Stimulated activated CD4-positive, alpha-beta T cell treated with anti-CD3 and anti-CD28 coated beads, Interleukin-15, amount 100 ng/mL, for 48 hours (primary cell): Measurements from ENCODE around the gene CAMTA2.
"Not testable (repeated sequence)": the region's sequence is repeated elsewhere in the genome, so short reads cannot be mapped to it uniquely, and the experiment has no call there.

Source experiments
- DNase-seq, 2 donors: peaks; one replicate each; pipeline ENCODE4 v3.0.0-alpha.2; 2020; ENCODE audit warnings: low read depth in 2 of 2

CAMTA2 gene

GRCh38 chr17:4931963-4932362 is 55.5 kb downstream of the CAMTA2 start, which contains the start of gene GP1BA:
TSS of gene GP1BA (plus strand) at chr17:4932277. CDS start at chr17:4932605, 328 bp downstream.
- DNase-seq, result no peak

GRCh38 chr17:4928881-4929280 is 58.6 kb downstream of the CAMTA2 start:
- DNase-seq, result no peak

- DNase-seq, result not testable (repeated sequence)
Measured at GRCh38 chr17:4926577-4927335, 60.7 kb downstream of the CAMTA2 start.

GRCh38 chr17:4921320-4921719 is 66.2 kb downstream of the CAMTA2 start:
- no peak for DNase-seq

- no peak for DNase-seq
Measured at GRCh38 chr17:4920351-4921048, 67.0 kb downstream of the CAMTA2 start.

GRCh38 chr17:4919511-4920047 is 67.9 kb downstream of the CAMTA2 start:
- no peak for DNase-seq
